NAMALWA (cell line): ENCODE measurements around the gene GNL3.
"Not testable (repeated sequence)": the region's sequence is repeated elsewhere in the genome, so short reads cannot be mapped to it uniquely, and the experiment has no call there.

ENCODE experiments used
- DNase-seq: peaks from one replicate; pipeline ENCODE4 v3.0.0-alpha.2; 2015; ENCODE audit warnings: low spot score

The GNL3 gene, protein sequence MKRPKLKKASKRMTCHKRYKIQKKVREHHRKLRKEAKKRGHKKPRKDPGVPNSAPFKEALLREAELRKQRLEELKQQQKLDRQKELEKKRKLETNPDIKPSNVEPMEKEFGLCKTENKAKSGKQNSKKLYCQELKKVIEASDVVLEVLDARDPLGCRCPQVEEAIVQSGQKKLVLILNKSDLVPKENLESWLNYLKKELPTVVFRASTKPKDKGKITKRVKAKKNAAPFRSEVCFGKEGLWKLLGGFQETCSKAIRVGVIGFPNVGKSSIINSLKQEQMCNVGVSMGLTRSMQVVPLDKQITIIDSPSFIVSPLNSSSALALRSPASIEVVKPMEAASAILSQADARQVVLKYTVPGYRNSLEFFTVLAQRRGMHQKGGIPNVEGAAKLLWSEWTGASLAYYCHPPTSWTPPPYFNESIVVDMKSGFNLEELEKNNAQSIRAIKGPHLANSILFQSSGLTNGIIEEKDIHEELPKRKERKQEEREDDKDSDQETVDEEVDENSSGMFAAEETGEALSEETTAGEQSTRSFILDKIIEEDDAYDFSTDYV

DNA sequence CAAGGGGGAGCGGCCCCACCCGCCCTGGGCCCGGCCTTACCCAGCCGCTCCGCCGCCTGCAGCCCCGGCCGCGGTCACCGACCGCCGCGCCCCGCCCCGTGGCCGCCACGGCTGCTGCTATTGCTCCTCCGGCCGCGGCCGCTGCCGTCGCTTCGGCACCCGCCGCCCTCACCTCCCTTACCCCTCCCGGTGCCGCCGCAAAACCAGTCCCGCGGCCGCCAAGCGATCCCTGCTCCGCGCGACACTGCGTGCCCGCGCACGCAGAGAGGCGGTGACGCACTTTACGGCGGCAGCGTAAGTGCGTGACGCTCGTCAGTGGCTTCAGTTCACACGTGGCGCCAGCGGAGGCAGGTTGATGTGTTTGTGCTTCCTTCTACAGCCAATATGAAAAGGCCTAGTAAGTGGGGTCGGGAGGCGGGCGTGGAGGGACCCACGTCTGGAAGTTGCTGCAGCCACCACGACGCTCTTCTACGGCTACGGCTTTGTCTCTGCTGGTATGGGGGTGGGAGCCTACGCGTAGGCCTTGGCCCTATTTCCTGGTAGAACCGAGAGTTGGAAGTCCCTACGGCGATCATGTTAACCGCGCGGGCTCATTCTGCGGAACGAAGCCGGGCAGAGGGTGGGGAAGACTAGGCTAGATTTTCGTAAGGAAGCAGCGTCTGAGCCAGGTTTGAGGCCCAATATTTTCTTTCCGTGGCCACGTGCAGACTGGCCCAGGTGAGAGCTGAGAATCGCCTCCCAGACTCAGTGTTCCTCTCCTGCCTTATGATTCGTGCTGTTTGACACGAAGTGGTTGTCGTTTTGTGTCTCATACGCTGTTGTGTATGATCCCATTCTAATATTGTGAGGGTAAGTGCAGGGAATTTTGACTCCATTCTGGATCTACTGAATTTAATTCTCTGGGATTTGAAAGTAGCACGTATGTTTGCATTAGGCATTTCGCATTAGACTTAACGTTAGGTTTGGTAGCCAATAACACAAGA is at the start of gene GNL3, which contains the start of gene PBRM1:
Gene GNL3, plus strand, starts transcription at position 324 of the 983 bp plus-strand sequence. Its CDS starts 61 bp downstream, at position 385.
Gene PBRM1, minus strand, starts transcription at position 205 of the 983 bp plus-strand sequence.
- DNase-seq: peak; percentile 91

- no peak for DNase-seq
These were observed 49.2 kb upstream of the GNL3 start for GRCh38 chr3:52636673-52637072.

DNA sequence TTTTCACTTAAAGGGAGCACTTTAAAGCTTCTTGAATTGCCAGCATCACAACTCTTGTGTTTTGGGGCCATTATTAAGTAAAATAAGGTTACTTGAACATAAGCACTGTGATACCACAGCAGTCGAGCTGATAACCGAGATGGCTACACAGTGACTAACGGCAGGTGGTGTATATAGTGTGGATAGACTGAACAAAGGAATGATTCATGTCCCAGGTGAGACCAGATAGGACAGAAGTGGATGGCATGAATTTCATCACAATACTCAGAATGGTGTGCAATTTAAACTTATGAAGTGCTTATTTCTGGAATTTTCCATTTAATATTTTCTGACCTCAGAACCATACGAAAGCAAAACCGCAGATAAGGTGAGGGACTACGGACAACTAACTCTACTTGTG is 40.3 kb upstream of the GNL3 start:
- DNase-seq: no peak

DNA sequence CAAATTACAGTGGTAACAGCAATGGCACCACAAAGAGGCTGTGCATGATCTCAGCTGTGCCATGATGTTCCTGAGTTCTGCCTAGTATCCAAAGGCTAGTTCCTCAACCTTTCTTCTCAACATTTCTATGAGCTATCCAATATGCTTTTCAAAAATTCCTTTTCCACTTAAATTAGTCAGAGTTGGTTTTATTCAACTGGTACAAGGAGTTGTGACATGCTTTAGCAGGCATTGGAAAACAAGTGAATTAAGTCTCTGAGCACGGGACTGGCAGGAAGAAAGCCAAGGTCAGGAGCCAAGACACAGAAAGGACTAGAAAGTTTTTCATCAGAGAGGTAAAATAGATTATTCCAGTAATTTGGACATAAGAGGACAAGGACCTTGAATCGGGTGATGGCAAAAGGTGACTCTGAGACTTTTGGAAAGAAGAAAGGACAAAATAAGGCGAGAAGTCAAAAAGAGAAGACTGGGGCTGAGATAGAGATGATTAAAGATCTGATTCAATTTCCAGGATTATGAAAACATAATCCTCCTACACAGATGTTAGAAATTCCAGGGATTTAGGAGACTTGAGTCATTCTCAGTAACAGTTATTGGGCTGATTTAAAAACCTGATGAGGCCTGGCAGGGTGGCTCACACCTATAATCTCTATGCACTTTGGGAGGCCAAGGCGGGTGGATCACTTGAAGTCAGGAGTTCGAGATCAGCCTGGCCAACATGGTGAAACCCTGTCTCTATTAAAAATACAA is 36.2 kb upstream of the GNL3 start:
- no peak for DNase-seq

DNA sequence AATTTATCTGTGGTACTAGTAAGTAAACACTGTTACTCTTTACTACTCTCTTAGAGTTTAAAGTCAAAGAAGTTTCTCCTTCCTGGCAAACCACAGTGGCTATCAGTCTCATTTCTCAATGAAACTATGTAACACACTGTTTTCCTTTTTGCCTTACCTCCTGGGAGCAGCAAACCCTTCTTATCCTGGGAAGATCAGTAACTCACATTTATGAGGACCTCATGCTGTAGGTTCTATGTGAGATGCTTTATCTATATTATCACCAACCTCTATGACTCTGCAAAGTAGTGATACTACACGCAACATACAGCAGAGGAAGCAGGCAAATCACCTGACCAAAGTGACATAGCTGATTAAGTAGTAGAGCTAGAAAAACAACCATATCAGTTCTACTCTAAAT is 35.4 kb upstream of the GNL3 start:
- no peak for DNase-seq

GRCh38 chr3:52651592-52651991 is 34.2 kb upstream of the GNL3 start:
- no peak for DNase-seq

DNA sequence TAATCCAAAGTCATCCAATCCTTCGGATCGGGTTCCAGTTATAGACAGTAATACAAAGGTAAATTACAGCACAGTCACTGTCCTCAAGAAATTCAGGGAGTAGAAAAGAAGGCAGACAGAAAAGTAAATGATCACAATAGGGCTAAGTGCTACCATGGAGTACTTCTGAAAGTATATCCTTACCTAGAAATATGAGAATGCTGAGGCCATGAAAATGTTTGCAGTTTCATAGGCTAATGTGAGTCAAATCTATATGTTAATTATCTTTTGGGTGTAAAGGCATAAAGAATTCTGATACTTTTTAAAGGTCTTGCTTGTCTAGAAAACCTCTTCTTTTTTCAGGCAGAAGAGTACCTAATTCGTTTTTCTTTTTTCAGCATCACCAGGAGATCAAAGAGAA is 29.9 kb upstream of the GNL3 start:
- no peak for DNase-seq

- no peak for DNase-seq
These were observed 25.8 kb upstream of the GNL3 start for GRCh38 chr3:52660046-52660445.

- DNase-seq: no peak
These were observed 22.7 kb upstream of the GNL3 start for GRCh38 chr3:52663098-52663497.

GRCh38 chr3:52670621-52671521 is 15.0 kb upstream of the GNL3 start:
- no peak for DNase-seq

GRCh38 chr3:52671676-52672075 is 14.2 kb upstream of the GNL3 start:
- DNase-seq: no peak

DNA sequence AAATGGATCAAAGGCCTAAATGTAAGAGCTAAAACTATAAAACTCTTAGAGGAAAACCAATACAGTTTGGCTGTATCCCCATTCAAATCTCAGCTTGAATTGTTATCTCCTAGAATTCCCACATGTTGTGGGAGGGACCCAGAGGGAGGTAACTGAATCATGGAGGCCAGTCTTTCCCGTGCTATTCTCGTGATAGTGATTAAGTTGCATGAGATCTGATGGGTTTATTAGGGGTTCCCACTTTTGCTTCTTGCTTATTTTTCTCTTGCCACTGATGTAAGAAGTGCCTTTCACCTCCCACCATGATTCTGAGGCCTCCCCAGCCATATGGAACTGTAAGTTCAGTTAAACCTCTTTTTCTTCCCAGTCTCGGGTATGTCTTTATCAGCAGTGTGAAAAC is 9.6 kb upstream of the GNL3 start:
- DNase-seq: not testable (repeated sequence)

DNA sequence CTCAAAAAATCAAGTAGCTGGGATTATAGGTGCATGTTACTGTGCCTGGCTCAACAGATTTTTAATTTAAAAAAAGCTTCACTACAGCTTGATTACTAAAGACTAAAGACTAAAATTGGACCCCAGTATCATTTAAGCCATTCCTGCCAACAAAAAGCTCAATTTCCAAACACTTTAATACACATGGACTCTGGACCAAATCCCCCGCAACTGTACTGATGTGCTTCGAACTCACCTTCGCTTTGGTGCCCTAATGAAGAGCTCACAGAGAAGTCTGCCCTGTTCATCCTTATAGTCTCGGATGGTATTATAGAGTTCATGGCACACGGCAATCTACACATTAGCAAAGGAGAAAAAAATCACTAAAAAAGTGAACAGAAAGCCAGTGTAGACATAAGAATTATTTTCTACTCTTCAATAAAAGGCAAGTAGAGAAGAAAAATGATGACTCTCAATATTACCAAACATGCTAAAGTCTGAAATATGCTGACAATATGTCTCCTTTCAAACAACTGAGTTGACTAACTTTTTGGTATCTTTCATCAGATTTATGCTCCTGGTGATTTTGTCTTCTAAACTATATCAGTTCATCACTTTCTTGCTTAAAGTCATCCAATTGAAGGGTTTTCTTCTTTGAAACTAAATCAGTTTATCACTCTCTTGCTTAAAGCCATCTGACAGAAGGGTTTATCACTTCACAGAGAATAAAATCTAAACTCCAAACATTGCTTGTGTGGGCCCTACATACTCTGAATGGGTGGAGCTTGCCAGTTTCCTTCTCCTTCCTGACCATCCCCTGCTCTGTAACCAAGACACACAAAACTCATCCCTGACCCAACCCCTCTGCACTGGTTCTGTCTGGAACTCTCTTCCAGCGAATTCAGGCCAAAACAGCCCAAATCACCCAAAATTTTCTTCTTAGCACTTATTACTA is 7.3 kb upstream of the GNL3 start:
- DNase-seq: no peak

GRCh38 chr3:52679199-52679538 is 6.7 kb upstream of the GNL3 start:
- DNase-seq: no peak

GRCh38 chr3:52679811-52680210 is 6.0 kb upstream of the GNL3 start:
- no peak for DNase-seq

- no peak for DNase-seq
These were observed 4.2 kb upstream of the GNL3 start for GRCh38 chr3:52681596-52681995.

DNA sequence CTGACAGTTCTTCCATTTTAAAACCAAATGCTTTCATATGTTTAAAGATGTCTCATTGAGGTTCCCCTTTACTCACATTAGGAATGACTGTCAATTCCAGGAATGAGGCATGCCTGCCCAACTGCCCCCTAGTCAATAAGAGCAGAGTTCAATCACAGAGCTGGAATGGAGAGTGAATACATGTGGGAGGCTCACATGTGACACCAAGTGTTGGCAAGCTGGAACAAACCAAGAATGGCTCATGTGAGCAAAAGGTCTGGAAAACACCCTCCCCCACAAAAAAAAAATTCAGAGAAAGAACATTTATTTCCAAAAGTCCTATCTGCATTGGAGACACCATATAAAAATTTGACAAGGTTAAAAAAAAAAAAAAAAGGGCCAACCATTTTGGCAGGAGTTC is 3.8 kb upstream of the GNL3 start:
- DNase-seq: no peak

- no peak for DNase-seq
These were observed 2.2 kb upstream of the GNL3 start for GRCh38 chr3:52683611-52684010.

- no peak for DNase-seq
These were observed 1.6 kb upstream of the GNL3 start for GRCh38 chr3:52684184-52684583.

GRCh38 chr3:52685285-52685708 is 535 bp upstream of the GNL3 start:
- peak; percentile 73 for DNase-seq
